G401 (cell line): ENCODE results near the gene SHH. TPM values are rescaled to one million over a fixed set of nuclear protein-coding genes. Genes with fewer than 3 reads are reported as not detected.
A peak's percentile ranks its signal among the peaks of the same experiment; 100 is the strongest.

Experiments used
- DNase-seq: peaks from one replicate; pipeline ENCODE4 v3.0.0-alpha.2; 2015; ENCODE audit warnings: low spot score
- in situ Hi-C: cut with HindIII; loops from 2 replicates; pipeline ENCODE4 v1.10.0; 2016; ENCODE audit warnings: low sequenced_read_pairs, mixed read lengths
- total RNA-seq: library from RNA; depleted of rRNA; stranded (reverse); fragments of >200 nt; shearing (Covaris generic); gene quantifications from 2 replicates; pipeline ENCODE4 v1.2.3, GENCODE V29; 2014

SHH gene
- total RNA-seq, 1 experiment from 2014 or later = not detected

DNA sequence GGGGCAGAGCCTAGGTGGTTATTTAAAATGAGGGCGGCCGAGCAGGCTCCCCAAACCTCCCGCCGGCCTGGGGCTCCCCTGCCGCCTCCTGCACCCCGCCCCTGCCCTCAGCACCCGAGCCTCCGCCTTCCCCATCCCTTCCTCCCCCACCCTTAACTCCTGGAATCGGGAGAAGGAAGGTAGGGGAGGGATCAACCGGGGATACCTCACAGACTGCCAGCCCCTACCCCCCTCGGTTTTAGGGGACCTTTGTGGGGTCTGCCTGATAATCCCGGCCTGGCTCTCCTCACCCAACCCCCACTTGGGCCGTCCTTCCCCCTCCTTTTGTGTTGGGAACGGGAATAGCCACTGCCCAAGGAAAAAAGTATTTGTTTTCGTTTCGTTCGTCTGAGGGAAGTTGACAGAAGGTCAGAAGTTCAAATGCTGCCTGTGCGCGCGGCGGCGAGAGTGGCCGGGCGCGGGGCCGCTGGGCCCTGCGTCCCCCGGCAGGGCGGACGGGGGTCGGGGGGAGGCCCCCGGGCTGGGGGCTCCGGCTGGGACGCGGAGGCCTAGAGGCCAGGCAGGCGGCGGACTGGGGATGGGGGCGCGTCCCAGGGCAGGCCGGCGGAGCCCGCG, 2.8 kb downstream of the SHH start:
- in situ Hi-C loops = no loop called here
- DNase-seq = no peak

DNA sequence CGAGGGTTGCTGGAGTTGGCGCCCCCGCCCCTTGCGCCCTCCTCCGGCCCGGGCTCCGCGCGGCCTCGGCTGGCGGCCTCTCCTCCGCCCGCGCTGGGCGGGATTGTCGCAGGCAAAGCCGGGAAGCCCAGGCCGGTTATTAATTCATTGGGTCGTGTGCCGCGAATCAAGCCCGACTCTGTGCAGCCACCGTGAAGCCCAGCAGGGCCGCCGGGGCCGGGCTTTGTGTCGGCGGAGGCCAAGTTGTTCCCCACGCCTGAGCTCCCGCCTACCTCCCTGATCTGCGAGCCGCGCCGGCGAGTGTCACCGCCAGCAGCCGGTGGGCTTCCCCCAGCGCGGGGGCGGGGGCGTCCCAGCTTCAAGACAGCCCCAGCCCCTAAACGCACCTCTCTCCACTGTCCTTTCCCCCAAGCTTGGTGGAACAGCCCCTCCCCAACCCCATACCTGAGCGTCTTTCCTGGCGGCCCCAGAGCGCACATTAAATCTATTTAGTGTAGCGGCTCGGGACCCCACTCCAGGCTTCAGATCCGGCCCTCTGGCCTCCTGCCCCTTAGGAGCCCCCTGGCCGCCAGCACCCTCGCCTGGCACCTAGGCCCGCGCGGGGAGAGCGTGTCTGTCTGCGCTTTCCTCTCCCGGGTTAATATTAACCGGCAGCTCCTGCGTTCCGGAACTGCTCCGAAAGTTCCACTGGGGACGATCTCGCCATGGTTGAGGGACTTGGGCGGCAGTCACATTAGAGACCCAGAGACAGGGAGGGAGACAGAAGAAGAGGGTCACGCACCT, 3.5 kb downstream of the SHH start:
- DNase-seq = no peak
- in situ Hi-C loops = no loop called here

- DNase-seq = no peak
- in situ Hi-C loops = no loop called here
Observed at GRCh38 chr7:155807789-155808548, 4.3 kb downstream of the SHH start.

DNA sequence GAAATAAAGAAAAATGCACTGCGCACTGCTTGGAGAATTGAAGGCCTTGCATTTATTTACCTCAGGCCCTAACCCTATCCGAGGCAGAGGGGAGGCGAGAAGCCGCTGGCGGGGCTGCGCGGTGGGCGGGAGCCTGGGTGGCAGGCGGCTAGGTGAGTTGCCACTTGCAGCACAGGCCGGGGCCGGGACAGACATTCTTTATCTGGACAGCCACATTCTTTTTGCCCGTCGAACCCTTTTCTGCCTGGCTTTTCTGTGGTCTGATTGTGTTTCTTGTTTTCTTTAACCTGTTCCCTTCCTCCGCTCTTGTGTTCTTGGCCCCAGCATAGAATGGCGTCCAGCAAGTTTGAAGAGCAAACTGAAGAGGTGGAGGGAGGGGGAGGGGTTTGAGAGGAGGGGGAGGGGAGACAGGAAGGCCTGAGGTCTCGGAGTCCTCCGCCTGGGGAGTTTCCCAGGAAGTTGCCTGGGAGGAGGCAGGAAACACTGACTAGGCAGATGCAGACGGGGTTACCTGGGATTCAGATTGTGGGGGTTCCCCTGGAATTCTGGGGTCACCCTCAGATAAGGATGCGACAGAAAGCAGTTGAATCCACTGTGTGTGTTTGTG, 5.1 kb downstream of the SHH start:
- in situ Hi-C loops = no loop called here

GRCh38 chr7:155806096-155806871, 6.0 kb downstream of the SHH start:
- no peak for DNase-seq
- in situ Hi-C loops = no loop called here

More for the DNA sequence above, 5.1 kb downstream of the SHH start:
- no peak for DNase-seq

DNA sequence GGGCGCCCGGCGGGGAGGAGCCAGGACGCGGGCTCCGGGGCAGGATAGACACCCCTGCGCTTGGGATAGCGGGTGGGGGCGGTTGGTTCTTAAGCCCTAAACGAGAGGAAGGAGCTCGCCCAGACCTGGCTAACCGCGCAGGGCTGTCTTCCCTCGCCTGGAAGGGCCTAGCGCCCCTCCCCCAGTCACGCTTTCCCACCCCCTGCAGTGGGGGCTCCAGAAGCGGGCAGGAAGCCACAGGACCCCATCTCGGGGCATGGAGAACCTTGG, 6.5 kb downstream of the SHH start:
- DNase-seq = no peak
- in situ Hi-C loops = no loop called here

GRCh38 chr7:155804897-155805825, 7.1 kb downstream of the SHH start:
- in situ Hi-C loops = no loop called here
- peak; percentile 36 for DNase-seq

DNA sequence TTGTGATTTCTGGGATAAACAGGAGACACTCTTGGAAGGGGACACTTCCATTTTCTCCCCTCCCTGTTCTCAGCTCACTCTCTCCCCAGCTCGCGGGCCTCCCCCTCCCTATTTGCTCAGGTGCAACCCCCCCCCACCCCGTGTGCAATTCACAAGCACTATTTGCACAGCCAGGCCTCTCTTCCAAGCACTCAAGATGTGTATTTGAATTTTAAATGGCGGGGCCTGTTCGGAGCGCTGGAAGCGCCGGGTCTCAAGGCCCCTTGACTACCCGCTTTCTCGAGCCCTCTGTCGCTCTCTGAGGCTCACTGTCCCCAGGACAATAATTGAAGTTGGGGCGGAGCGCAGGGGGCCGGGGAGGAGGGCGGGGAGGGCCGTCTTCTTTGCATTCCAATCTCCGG, 7.8 kb downstream of the SHH start:
- DNase-seq = no peak
- in situ Hi-C loops = no loop called here

DNA sequence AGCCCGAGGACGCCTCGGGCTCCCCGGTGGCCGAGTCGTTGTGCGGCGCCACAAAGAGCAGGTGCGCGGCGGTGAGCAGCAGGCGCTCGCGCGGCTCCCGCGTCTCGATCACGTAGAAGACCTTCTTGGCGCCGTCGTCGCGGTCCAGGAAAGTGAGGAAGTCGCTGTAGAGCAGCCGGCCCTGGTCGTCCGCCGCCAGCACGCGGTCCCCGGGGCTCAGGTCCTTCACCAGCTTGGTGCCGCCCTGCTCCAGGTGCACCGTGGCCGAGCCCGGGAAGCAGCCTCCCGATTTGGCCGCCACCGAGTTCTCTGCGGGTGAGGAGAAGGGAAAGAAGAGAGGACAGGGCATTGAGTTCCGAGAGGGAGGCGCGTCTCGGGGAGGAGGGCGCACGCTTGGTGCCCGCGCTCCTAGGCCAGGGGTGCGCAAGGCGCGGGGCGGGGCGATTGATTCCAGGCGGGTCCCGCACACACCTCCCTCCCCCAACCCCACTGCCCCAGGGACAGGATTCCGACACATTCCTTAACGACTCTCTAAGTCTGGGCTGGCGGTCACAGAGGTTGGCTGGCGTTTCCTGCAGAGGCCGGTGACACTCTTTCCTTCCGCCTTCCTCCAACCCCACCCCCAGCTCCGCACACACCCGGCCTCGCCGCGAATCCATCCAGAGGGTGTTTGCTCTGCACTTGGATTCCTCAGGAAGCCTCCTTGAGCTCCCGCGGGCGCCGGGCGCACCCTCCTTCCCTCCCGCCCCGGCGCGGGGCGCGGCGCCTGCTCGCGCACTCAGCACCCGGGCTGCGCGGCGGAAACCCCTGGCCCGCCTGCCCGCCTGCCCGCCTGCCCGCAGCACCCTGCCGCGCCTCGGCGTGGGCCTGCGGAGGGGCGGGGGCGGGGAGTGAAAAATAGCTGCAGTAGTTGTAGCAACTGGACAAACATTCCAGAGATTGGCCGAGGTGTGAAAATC, 8.6 kb downstream of the SHH start:
- in situ Hi-C loops = no loop called here

GRCh38 chr7:155802906-155803417, 9.3 kb downstream of the SHH start:
- no peak for DNase-seq
- in situ Hi-C loops = no loop called here

More for the DNA sequence above, 8.6 kb downstream of the SHH start:
- no peak for DNase-seq

GRCh38 chr7:155802291-155802690, 10.0 kb downstream of the SHH start:
- in situ Hi-C loops = no loop called here
- DNase-seq = no peak

GRCh38 chr7:155800741-155801267, 11.5 kb downstream of the SHH start:
- in situ Hi-C loops = no loop called here
- DNase-seq = no peak

DNA sequence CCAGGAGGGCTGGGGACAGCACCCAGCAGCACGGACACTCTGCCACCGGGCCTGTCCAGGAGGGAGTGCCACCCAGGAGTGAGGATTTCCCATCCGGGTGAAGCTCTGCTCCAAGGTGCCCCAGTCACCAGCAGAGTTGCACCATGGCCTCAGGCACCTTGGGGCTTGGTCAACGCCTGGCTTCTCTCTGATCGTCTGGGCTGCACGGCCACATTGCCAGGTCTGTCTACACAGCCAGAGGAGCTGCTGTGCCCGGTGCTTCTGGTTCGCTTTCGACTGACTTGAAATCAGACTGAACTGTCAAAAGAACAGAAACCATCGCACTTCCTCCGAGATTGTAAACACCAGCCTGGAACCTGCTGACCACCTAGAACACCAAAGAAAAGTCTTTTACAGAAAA, 12.0 kb downstream of the SHH start:
- in situ Hi-C loops = no loop called here
- DNase-seq = no peak

GRCh38 chr7:155799514-155799913, 12.7 kb downstream of the SHH start:
- in situ Hi-C loops = no loop called here
- DNase-seq = peak; percentile 38

DNA sequence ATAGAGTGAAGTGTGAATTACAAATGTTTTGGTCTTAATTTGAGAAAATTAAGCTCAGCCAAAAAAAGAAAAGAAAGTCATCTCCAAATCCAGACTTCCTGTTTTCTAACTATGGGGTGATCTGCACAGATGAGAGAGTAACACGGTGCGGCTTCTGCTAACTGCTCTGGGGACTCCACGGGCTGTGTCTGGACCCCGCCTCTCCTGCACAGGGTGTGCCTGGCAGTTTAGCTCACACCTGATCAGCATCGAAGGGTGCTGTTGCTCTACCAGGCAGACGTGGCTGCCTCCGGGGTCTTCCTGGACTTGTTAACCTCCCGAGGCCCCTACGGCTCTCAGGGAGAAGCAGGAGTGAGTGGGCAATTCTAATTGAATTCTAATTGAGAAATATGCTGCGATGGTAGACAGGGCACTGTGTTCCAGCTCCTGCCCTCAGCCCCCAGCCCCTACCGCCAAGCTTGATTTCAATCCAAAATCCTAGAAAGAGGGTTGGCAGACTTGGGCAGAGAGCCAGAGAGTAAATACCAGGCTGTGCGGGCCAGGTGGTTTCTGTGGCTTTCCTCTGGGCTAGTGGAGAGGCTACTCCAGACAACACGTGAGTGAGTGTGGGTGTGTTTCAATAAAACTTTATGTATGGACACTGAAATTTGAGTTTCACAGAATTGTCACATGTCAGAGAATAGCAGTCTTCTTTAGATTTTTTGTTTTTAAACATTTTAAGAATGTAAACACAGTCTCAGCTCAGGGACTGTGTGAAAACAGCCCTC, 13.4 kb downstream of the SHH start:
- in situ Hi-C loops = no loop called here
- no peak for DNase-seq
